SU-DHL-6 (cell line): ENCODE results near the gene DSG3.

Experiments
- H2AFZ ChIP-seq: fragments of 200-600 bp; sonication (generic); 2 replicates; pipeline ENCODE4 v1.6.1; 2014; ENCODE audit warnings: low read depth, mild to moderate bottlenecking, moderate library complexity, mixed read lengths, antibody characterized with exemption, low read length; ENCODE audit not compliant: severe bottlenecking
- H3F3A ChIP-seq: fragments of 200-600 bp; shearing (Covaris generic); 2 replicates; pipeline ENCODE4 v1.6.0; 2016; ENCODE audit warnings: antibody characterized with exemption, mild to moderate bottlenecking; ENCODE audit not compliant: insufficient read depth
- H3K27ac ChIP-seq: fragments of 200-600 bp; sonication (generic); 2 replicates; pipeline ENCODE4 v1.5.1; 2016; ENCODE audit warnings: low read depth, mild to moderate bottlenecking, low read length, moderate library complexity, mixed read lengths
- H3K27me3 ChIP-seq: fragments of 200-600 bp; sonication (generic), shearing (Covaris generic); 2 replicates; pipeline ENCODE4 v1.6.0; 2014; ENCODE audit warnings: mild to moderate bottlenecking, low read length
- H3K36me3 ChIP-seq: fragments of 200-600 bp; sonication (generic); 2 replicates; pipeline ENCODE4 v1.6.1; 2014; ENCODE audit warnings: mild to moderate bottlenecking, low read length, mixed read lengths
- H3K4me2 ChIP-seq: fragments of 300-600, 200-600 bp; shearing (Covaris generic), sonication (generic); 2 replicates; pipeline ENCODE4 v1.6.0; 2014; ENCODE audit warnings: low read length, low read depth, mild to moderate bottlenecking; ENCODE audit not compliant: poor library complexity, severe bottlenecking
- H3K4me3 ChIP-seq: fragments of 200-600 bp; sonication (generic); 2 replicates; pipeline ENCODE4 v1.5.1; 2014; ENCODE audit warnings: antibody characterized with exemption, low read length, mild to moderate bottlenecking, mixed read lengths; ENCODE audit not compliant: insufficient read depth, poor library complexity, severe bottlenecking
- H3K79me2 ChIP-seq: fragments of 200-600 bp; sonication (generic); 2 replicates; pipeline ENCODE4 v1.6.1; 2014; ENCODE audit warnings: mild to moderate bottlenecking, low read length, moderate library complexity; ENCODE audit not compliant: insufficient read depth
- H3K9ac ChIP-seq: fragments of 200-600 bp; sonication (generic); 2 replicates; pipeline ENCODE4 v1.7.0; 2014; ENCODE audit warnings: mild to moderate bottlenecking, low read length
- H3K9me2 ChIP-seq: fragments of 200-600 bp; sonication (generic); replicated peaks from 2 replicates; pipeline ENCODE4 v1.6.1; 2014; ENCODE audit warnings: low read length; ENCODE audit not compliant: insufficient read depth
- H3K9me3 ChIP-seq: fragments of 200-600 bp; sonication (generic); 2 replicates; pipeline ENCODE4 v1.6.1; 2014; ENCODE audit warnings: low read length, mixed read lengths; ENCODE audit not compliant: insufficient read depth
- H4K20me1 ChIP-seq: fragments of 200-600 bp; sonication (generic); 2 replicates; pipeline ENCODE4 v1.6.1; 2014; ENCODE audit warnings: low read depth, mild to moderate bottlenecking, antibody characterized with exemption, low read length, moderate library complexity, mixed read lengths
- EZH2phosphoT487 ChIP-seq: fragments of 200-600 bp; sonication (generic), shearing (Covaris generic); conservative IDR thresholded peaks from 2 replicates; pipeline ENCODE4 v1.6.1; 2018; ENCODE audit warnings: mild to moderate bottlenecking, antibody characterized with exemption, low read length, moderate library complexity, mixed read lengths
- TF ChIP-seq, protein P1 (sequence below): fragments of 200-600 bp; sonication (generic); IDR thresholded peaks from one replicate; pipeline ENCODE4 v1.5.1; 2017; ENCODE audit warnings: antibody characterized with exemption, mild to moderate bottlenecking, low read length, moderate library complexity; ENCODE audit not compliant: insufficient read depth, poor library complexity, severe bottlenecking

DSG3 gene, protein sequence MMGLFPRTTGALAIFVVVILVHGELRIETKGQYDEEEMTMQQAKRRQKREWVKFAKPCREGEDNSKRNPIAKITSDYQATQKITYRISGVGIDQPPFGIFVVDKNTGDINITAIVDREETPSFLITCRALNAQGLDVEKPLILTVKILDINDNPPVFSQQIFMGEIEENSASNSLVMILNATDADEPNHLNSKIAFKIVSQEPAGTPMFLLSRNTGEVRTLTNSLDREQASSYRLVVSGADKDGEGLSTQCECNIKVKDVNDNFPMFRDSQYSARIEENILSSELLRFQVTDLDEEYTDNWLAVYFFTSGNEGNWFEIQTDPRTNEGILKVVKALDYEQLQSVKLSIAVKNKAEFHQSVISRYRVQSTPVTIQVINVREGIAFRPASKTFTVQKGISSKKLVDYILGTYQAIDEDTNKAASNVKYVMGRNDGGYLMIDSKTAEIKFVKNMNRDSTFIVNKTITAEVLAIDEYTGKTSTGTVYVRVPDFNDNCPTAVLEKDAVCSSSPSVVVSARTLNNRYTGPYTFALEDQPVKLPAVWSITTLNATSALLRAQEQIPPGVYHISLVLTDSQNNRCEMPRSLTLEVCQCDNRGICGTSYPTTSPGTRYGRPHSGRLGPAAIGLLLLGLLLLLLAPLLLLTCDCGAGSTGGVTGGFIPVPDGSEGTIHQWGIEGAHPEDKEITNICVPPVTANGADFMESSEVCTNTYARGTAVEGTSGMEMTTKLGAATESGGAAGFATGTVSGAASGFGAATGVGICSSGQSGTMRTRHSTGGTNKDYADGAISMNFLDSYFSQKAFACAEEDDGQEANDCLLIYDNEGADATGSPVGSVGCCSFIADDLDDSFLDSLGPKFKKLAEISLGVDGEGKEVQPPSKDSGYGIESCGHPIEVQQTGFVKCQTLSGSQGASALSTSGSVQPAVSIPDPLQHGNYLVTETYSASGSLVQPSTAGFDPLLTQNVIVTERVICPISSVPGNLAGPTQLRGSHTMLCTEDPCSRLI

DNA sequence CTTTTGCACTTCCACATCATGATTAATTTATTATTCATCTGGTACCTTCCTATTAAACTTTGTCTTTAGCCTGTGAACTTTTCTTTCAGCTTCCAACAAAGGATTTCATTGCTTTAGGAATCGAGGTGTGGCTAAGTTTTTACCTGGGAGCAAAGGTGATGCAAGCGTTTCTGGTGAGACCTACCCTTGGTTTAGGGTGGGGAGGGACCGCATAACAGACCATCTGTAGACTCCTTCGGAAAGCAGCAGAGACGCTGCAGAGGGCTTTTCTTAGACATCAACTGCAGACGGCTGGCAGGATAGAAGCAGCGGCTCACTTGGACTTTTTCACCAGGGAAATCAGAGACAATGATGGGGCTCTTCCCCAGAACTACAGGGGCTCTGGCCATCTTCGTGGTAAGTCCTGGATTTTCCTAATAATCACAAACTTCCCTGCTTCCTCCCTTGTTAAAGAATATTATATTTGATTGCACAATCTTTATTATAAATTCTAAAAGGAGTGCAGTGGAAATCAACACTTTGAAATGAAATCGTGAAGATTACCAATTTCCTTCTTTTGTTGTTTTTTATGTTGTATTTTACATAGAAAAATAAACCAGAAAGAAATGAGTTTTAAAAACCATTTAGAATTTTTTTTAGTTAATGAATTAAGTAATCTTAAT, at the start of gene DSG3:
TSS of gene DSG3 (plus strand) at position 212 of the 662 bp plus-strand sequence. CDS start at position 349, 137 bp downstream.
- Histone ChIP-seq H3K4me3 (no peak within 1 kb of the TSS), H2AFZ (no peak within 1 kb of the TSS), H3K27me3 (no peaks in the 10 kb centered on the region), H4K20me1 (no peaks in the 10 kb centered on the region), H3K4me2 (no peak within 1 kb of the TSS), H3K9me3 (no peaks in the 10 kb centered on the region), H3F3A (no peaks in the 10 kb centered on the region), H3K27ac (no peak within 1 kb of the TSS), H3K36me3 (no peaks in the 10 kb centered on the region), H3K79me2 (no peaks in the 10 kb centered on the region), H3K9ac (no peak within 1 kb of the TSS), H3K9me2 (0 out of 2 replicates have a peak, but pooled peaks cover 4% of the 10 kb centered on the region)
- no peak for TF ChIP-seq EZH2phosphoT487
- TF ChIP-seq, protein P1, sequence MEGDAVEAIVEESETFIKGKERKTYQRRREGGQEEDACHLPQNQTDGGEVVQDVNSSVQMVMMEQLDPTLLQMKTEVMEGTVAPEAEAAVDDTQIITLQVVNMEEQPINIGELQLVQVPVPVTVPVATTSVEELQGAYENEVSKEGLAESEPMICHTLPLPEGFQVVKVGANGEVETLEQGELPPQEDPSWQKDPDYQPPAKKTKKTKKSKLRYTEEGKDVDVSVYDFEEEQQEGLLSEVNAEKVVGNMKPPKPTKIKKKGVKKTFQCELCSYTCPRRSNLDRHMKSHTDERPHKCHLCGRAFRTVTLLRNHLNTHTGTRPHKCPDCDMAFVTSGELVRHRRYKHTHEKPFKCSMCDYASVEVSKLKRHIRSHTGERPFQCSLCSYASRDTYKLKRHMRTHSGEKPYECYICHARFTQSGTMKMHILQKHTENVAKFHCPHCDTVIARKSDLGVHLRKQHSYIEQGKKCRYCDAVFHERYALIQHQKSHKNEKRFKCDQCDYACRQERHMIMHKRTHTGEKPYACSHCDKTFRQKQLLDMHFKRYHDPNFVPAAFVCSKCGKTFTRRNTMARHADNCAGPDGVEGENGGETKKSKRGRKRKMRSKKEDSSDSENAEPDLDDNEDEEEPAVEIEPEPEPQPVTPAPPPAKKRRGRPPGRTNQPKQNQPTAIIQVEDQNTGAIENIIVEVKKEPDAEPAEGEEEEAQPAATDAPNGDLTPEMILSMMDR: no peak

DNA sequence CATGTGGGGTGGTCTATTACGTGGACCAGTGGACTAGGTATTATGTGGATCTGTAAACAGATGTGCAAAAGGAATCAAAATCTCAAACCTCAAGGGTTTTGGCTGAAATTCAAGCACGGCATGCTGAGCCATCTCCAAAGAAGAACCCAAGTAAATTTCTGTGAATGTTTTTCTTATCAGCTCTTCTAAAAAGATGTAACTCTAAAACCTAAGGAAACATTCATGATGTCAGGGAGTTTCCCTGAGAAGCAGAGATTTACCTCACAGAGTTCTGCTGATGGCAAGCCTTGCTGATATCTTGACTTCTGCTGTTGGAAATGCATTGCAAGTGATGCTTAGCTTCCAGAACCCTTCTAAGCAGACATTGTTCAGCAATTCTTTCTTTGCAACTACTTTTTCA, 49.4 kb upstream of the DSG3 start:
- no peak for TF ChIP-seq EZH2phosphoT487
- TF ChIP-seq, protein P1: no peak
- Histone ChIP-seq H3K9me2 (no peaks in the 10 kb centered on the region), H3K4me3 (no peak overlapping the region), H2AFZ (no peak overlapping the region), H3F3A (no peaks in the 10 kb centered on the region), H3K27me3 (no peaks in the 10 kb centered on the region), H3K4me2 (no peak overlapping the region), H4K20me1 (no peaks in the 10 kb centered on the region), H3K79me2 (no peaks in the 10 kb centered on the region), H3K9ac (no peak overlapping the region), H3K36me3 (no peaks in the 10 kb centered on the region), H3K9me3 (no peaks in the 10 kb centered on the region), H3K27ac (no peak overlapping the region)

DNA sequence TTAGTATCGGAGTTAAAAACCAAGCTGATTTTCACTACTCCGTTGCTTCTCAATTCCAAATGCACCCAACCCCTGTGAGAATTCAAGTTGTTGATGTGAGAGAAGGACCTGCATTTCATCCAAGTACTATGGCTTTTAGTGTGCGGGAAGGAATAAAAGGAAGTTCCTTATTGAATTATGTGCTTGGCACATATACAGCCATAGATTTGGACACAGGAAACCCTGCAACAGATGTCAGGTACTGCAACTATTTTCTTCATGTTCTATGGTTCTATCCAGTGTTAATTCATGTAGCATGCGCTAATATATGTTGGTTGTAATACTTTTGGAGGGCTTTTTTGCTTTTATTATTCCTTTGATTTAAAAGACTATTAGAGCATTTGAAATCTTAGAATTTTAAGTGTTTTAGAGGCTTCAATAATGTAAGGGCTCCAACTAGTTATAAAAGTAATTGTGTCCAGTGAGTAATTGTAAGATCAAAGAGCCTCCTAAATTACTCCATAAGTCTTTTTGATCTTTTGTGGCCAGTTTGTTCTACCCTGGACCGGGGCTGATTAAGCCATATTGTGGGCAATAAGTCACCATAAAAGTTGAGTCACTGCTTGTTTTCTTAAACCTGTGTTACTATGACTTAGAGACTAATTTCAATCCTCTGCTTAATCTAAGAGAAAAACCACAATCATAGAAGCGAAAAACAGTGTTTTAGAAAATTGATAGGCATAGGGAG, 48.1 kb upstream of the DSG3 start:
- H3K9me2 ChIP-seq: no peaks in the 10 kb centered on the region
- H4K20me1 ChIP-seq: no peaks in the 10 kb centered on the region
- H3F3A ChIP-seq: no peaks in the 10 kb centered on the region
- no peak overlapping the region for H3K9ac ChIP-seq
- no peaks in the 10 kb centered on the region for H3K79me2 ChIP-seq
- H3K36me3 ChIP-seq: no peaks in the 10 kb centered on the region
- no peak overlapping the region for H3K4me2 ChIP-seq
- no peak overlapping the region for H3K4me3 ChIP-seq
- H2AFZ ChIP-seq: no peak overlapping the region
- H3K27ac ChIP-seq: no peak overlapping the region
- H3K9me3 ChIP-seq: no peaks in the 10 kb centered on the region
- H3K27me3 ChIP-seq: no peaks in the 10 kb centered on the region
- no peak for TF ChIP-seq EZH2phosphoT487
- TF ChIP-seq, protein P1: no peak
